NCI-H510A treated with DMSO at 0.1 percent for 48 hours (cell line): ENCODE results near the gene RNF157.
"Not testable (repeated sequence)": the region's sequence is repeated elsewhere in the genome, so short reads cannot be mapped to it uniquely, and the experiment has no call there.

Experiments
- DNase-seq: peaks from one replicate; lab custom pipeline; 2025; lab: John Stamatoyannopoulos, UW

Gene RNF157

GRCh38 chr17:76270770-76271668 is 30.7 kb upstream of the RNF157 start:
- DNase-seq: no peak

- no peak for DNase-seq
Observed at GRCh38 chr17:76270127-76270592, 29.9 kb upstream of the RNF157 start.

GRCh38 chr17:76268991-76269981 is 29.0 kb upstream of the RNF157 start:
- no peak for DNase-seq

GRCh38 chr17:76268015-76268749 is 27.9 kb upstream of the RNF157 start:
- no peak for DNase-seq

GRCh38 chr17:76267581-76268001 is 27.3 kb upstream of the RNF157 start:
- DNase-seq: not testable (repeated sequence)

- DNase-seq: no peak
Observed at GRCh38 chr17:76267051-76267576, 26.8 kb upstream of the RNF157 start.

GRCh38 chr17:76266244-76266938 is 26.1 kb upstream of the RNF157 start:
- no peak for DNase-seq

- DNase-seq: peak; percentile 36
Observed at GRCh38 chr17:76265624-76266243, 25.4 kb upstream of the RNF157 start.

- peak; percentile 97 for DNase-seq
Observed at GRCh38 chr17:76264755-76265623, 24.7 kb upstream of the RNF157 start, which contains the start of gene UBALD2. TSS of gene UBALD2 (plus strand) at chr17:76265348. CDS start at chr17:76265506, 158 bp downstream.

- no peak for DNase-seq
Observed at GRCh38 chr17:76264425-76264754, 24.1 kb upstream of the RNF157 start.

- no peak for DNase-seq
Observed at GRCh38 chr17:76263896-76264295, 23.6 kb upstream of the RNF157 start.

- peak; percentile 70 for DNase-seq
Observed at GRCh38 chr17:76262732-76263344, 22.5 kb upstream of the RNF157 start.

GRCh38 chr17:76261421-76262215 is 21.3 kb upstream of the RNF157 start:
- DNase-seq: peak; percentile 55

- DNase-seq: no peak
Observed at GRCh38 chr17:76260669-76261068, 20.4 kb upstream of the RNF157 start.

- no peak for DNase-seq
Observed at GRCh38 chr17:76260220-76260619, 19.9 kb upstream of the RNF157 start.

- not testable (repeated sequence) for DNase-seq
Observed at GRCh38 chr17:76256430-76257050, 16.2 kb upstream of the RNF157 start.

- DNase-seq: no peak
Observed at GRCh38 chr17:76255801-76256429, 15.6 kb upstream of the RNF157 start.
